GM20431 (cell line): Measurements from ENCODE around the gene ERC2.

Experiments
- in situ Hi-C: fragments of 300-500 bp; cut with MseI, MboI; formaldehyde crosslinking; loops from one replicate; pipeline ENCODE4 v1.15.0; 2020; ENCODE audit warnings: low sequenced_read_pairs; ENCODE audit not compliant: unreplicated experiment

Gene ERC2

GRCh38 chr3:55907616-55908015 lies 560.7 kb downstream of the ERC2 start:
- in situ Hi-C loops: no loop called here

DNA sequence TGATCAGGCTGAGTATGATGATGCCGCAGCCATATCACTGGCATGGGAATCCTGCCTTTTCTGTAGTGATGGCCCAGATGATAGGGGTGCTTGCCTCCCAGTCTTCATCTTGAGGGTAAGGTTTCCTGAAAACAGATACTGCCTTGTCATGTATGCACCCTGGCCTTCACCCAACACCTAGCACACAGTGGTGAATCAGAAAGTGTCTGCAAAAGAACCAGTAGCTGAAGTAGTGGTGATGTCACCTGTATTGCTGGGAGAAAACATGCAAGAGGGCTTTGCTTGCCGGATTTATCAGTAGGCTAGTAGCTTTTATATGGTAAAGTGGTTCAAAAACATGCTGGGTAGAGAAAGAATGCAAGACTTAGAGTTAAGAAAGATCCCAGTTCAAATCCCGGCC lies 561.4 kb downstream of the ERC2 start:
- in situ Hi-C loops: no loop called here

DNA sequence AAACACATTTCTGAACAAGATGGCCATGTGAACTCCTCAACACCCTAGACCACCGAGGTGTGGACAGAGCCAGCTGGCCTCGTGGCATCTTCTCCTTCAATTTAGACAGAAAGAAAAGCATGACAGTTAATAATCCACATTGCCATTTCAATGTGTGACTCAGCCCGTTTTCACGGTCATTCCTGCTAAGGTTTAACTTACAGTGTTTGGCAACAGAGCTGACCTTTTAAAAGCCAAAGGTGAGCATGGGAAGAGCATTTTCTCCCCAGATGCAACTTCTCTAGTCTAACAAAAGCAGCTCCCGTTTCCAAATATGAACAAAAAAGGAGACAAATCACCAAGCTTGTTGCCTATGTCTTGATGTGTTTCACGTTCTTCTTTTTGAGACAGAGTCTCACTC lies 563.6 kb downstream of the ERC2 start:
- in situ Hi-C loops: no loop called here

- in situ Hi-C loops: no loop called here
Observed at GRCh38 chr3:55903680-55904079, 564.6 kb downstream of the ERC2 start.

DNA sequence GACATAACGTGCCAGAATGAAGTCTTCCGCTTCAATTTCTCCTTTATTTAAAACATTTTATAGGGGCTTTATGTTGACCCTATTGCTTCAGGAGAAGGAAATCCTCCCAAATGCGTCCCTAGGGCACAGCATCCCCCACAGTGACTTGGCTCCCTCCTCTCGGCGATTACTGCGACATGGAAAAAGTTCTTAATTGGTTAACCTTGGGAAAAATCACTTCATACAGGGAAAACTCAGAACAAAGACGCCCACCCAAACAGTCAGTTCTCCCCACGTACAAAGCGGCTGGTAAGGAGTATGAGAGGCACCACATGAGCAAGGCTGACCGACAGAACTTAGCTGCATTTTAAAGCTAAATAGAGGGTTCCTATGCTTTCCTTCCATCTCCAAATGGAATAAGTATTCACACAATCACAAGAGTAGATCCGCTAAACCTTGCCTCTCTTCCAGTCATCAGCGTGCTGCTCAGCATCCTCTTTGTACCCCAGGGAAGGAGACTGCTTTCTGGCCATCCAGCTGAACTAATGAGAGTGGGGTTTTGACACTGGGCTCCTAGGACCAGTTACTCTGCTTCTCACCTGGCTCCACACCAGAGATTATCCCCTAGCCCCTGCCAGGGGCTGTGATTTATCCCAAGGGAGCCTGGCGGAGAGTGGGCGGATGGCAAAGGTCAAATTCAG lies 565.9 kb downstream of the ERC2 start:
- in situ Hi-C loops: no loop called here

DNA sequence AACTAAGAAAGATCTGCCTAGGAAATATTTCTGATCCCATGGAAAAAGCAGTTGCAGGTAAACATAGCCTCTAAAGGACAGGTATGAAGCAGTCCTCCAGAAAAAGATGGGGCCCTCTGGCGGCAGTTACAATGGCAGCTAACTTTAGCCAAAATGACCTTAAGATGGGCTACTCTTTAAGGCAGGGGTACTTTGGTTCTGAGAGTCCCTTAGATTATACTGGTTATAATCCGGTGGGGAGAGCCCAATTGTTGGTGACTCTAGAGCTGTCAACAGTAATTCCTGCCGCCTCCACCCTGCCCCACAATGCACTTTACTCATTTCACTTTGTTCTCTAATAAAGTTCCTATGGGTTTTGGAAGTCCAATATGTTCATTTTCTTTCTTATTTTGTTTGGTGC lies 568.4 kb downstream of the ERC2 start:
- in situ Hi-C loops: no loop called here

GRCh38 chr3:55897573-55898224 lies 570.6 kb downstream of the ERC2 start:
- in situ Hi-C loops: no loop called here

GRCh38 chr3:55895897-55896566 lies 572.2 kb downstream of the ERC2 start:
- in situ Hi-C loops: no loop called here

DNA sequence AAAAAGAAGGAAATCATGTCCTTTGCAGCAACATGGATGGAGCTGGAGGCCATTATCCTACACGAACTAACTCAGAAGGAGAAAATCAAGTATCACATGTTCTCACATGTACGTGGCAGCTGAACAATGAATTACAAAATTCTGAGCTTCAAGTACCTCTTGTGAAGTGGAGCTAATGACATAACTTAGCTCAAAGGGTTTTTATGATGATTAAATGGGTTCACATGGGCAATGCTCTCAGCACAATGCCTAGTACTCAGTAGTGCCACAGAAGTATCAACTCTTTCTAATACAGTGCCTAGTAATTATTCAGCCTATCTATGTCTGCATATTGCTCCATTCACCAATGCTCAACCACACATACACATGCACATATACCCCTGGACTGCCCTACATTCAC lies 573.7 kb downstream of the ERC2 start:
- in situ Hi-C loops: no loop called here

DNA sequence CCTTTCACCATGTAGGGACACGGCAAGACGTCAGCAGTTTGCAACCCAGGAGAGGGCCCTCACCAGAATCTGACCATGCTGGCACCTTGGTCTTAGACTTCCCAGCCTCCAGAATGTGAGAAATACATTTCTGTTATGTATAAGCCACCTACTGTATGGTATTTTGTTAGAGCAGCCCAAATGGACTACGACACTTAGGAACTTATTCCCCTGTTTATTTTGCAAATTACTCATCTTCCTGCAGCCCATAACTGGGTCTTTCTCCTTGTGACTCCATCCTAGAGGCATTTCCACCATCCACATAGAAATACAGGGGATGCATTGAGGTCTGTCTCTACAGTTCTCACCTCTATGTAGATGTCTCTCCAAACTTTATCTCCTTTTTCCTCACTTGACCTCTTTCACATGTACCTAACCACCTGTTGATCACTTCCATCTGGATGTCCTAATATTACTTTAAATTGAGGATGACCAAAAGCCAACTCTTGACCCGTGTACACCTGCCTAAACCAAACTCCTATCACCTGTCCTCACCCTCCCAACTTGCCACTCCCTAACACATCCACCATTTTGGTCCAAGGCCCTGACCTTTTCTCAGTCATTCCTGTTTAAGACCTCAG lies 575.1 kb downstream of the ERC2 start:
- in situ Hi-C loops: no loop called here

DNA sequence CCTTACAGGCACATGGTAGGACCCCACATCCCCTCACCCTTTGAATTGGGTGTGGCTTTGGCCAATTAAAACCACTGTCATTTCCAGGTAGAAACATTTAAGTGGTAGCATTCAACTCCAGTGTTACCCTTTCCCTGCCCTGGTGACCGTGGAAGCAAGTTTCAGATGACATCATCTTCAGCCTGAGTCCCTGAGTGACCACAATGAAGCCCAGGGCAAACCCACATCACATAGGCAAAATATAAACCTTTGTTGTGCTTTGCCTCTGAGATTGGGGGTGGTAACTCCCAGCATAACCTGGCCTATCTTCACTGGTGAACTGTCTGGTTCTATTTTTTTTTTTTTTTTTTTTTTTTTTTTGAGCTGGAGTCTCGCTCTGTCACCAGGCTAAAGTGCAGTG lies 577.2 kb downstream of the ERC2 start:
- in situ Hi-C loops: no loop called here

GRCh38 chr3:55888282-55888885 lies 579.9 kb downstream of the ERC2 start:
- in situ Hi-C loops: no loop called here

DNA sequence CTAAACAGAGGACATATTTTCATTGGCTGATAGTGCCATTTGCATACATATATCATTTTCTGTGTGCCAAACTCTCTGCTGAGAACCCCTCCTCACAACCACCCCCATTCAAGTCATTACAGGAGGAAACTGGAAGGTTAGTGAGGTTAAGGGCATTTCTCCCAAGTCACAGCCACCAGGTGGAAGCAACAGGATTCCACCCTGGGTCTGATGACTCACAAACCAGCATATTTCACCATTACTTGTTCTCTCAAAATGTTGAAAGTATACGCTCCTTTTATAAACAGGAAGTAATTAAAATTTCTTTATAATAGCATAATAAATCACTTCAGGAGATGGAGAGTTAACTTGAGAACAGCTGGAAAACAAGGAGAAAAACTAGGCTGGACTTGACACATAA lies 582.5 kb downstream of the ERC2 start:
- in situ Hi-C loops: no loop called here

- in situ Hi-C loops: no loop called here
Observed at GRCh38 chr3:55884491-55885285, 583.6 kb downstream of the ERC2 start.

DNA sequence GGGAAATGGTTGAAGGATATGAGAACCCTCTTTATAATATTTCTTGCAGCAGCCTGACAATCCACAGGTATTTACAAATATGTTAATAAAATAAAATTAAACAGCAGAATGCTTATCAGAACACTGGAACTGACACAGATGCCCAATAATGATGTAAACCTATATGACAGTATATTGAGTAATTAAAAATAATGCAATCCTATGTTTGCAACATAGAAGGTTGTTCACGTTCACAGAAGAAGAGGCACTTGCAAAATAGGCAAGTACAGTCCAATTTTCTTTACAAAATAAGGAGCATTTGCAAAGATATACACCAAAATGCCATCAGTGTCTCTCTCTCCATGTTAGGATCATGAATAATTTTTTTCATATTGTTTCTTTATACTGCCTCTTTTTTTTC lies 584.2 kb downstream of the ERC2 start:
- in situ Hi-C loops: no loop called here

- in situ Hi-C loops: no loop called here
Observed at GRCh38 chr3:55882006-55882405, 586.3 kb downstream of the ERC2 start.

DNA sequence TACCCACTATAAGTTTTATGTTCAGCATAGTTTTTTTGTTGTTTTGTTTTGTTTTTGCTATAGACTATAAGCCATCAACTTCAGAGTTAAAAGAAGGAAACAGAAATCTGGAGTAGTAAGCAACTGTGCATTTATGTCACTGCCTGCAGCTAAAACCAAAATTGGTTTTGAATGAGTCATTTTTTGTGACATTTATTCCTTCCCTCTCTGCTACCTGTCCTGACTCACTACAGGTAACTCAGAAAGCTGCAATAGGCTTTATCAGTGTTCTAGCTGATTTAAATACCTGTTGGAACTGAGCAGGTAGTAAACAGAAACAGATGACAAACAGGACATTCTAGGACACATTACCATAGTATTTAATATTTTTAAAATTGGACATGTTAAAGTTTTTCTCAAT lies 587.9 kb downstream of the ERC2 start:
- in situ Hi-C loops: no loop called here

DNA sequence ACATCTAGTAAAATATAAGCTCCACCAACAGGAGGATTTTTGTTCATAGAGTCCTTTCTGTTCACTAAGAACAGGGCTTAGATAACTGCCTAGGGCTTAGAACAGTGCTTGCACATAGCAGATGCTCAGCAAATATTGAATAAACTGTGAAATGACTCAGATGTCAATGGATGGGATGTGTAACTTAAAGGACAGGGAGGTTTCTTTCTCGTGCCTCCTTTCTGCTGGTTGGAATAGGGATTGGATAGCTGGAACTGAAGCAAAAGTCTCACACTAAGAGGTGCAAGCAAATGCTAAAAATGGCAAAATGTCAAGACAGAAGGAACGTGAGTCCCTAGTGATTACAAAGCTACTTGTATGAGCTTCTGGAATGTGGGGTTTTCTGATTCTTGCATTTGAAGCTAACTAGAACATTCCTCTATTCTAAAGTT lies 588.4 kb downstream of the ERC2 start:
- in situ Hi-C loops: no loop called here

DNA sequence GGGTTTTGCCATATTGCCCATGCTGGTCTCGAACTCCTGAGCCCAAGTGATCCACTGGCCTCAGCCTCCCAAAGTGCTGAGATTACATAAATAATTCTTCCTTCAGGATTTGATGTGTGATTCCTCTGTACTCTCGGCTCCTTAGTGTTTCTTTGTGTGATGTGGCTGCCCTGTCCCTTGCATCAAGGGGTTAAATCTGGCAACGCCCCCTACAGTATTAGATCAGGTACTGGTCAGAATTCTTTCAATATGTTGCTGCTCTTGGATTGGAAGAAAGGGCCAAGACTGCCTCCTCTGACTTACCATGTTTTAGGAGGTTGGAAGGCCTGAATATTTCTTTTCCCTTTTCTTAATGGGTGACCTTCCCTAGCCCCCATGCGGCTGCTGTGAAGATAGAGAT lies 590.6 kb downstream of the ERC2 start:
- in situ Hi-C loops: no loop called here

DNA sequence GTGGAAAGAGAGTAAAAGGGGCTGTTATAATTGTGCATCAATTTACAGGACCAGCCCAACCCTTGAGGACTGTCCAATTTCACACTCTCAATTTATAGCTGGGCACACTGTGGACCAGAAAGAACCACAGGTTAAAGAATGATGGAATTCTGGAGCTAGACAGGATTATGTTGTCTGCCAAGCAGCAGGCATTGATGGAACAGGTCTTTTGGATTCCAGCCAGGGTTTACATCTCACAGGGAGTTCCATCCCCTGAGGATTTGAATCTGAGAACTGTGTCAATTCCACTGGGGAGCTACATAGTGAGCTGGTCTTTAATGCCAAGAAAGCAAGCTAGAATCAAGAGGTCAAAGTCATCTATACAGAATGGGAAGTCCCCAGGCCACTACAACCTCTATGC lies 591.7 kb downstream of the ERC2 start:
- in situ Hi-C loops: no loop called here
